Kidney epithelial cell (primary cell): ENCODE data around the gene BHLHA15. TPM values are rescaled to one million over a fixed set of nuclear protein-coding genes. Genes with fewer than 3 reads are reported as not detected.

Experiments
- DNase-seq: peaks from one replicate; pipeline ENCODE4 v3.0.0-alpha.2; 2010; ENCODE audit warnings: low read depth
- H3K27me3 ChIP-seq: 2 replicates; pipeline ENCODE4 v1.6.0; 2011; ENCODE audit warnings: low read length; ENCODE audit not compliant: control insufficient read depth, insufficient read depth
- H3K36me3 ChIP-seq: 2 replicates; pipeline ENCODE4 v1.5.1; 2011; ENCODE audit warnings: low read length; ENCODE audit not compliant: control insufficient read depth, insufficient read depth
- H3K4me3 ChIP-seq: 2 replicates; pipeline ENCODE4 v1.5.1; 2011; ENCODE audit warnings: low read depth, mild to moderate bottlenecking, control low read depth, low read length
- CTCF ChIP-seq: IDR thresholded peaks from 2 replicates; pipeline ENCODE4 v1.5.1; 2011; ENCODE audit warnings: mild to moderate bottlenecking, moderate library complexity, low read length, control low read depth, inconsistent platforms; ENCODE audit not compliant: insufficient read depth, poor library complexity, severe bottlenecking
- total RNA-seq: library from RNA; depleted of rRNA; stranded (reverse); fragments of >200 nt; gene quantifications from 2 replicates; pipeline ENCODE4 v1.2.3, GENCODE V29; 2015

The BHLHA15 gene
- total RNA-seq, 1 donor from 2014 or later = 8.1 TPM

- no peaks in the 10 kb centered on the region for H3K36me3 ChIP-seq
- no peak for DNase-seq
Measured at GRCh38 chr7:98191668-98192431, 19.4 kb upstream of the BHLHA15 start.

DNA sequence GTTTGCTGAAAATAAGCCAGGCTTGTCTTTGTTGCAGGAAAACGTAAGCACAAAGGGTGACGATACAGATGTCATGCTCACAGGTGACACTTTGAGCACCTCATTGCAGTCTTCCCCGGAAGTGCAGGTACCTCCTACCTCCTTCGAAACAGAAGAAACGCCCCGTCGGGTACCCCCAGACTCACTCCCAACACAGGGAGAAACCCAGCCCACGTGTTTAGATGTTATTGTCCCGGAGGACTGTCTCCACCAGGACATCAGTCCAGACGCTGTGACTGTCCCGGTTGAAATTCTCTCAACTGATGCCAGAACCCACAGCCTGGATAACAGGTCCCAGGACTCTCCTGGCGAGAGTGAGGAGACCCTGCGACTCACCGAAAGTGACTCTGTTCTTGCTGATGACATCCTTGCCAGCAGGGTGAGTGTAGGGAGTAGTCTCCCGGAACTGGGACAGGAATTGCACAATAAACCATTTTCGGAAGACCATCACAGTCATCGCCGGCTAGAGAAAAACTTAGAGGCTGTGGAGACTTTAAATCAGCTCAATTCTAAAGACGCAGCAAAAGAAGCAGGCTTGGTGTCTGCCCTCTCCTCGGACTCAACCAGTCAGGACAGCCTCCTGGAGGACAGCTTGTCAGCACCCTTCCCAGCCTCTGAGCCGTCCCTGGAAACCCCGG lies 18.3 kb upstream of the BHLHA15 start:
- Histone ChIP-seq H3K27me3 (no peaks in the 10 kb centered on the region), H3K36me3 (no peaks in the 10 kb centered on the region), H3K4me3 (no peak overlapping the region)
- no peak for TF ChIP-seq CTCF
- DNase-seq = no peak

More at GRCh38 chr7:98191668-98192431, 19.4 kb upstream of the BHLHA15 start:
- Histone ChIP-seq H3K27me3 (no peaks in the 10 kb centered on the region), H3K4me3 (no peak overlapping the region)
- TF ChIP-seq CTCF = no peak

DNA sequence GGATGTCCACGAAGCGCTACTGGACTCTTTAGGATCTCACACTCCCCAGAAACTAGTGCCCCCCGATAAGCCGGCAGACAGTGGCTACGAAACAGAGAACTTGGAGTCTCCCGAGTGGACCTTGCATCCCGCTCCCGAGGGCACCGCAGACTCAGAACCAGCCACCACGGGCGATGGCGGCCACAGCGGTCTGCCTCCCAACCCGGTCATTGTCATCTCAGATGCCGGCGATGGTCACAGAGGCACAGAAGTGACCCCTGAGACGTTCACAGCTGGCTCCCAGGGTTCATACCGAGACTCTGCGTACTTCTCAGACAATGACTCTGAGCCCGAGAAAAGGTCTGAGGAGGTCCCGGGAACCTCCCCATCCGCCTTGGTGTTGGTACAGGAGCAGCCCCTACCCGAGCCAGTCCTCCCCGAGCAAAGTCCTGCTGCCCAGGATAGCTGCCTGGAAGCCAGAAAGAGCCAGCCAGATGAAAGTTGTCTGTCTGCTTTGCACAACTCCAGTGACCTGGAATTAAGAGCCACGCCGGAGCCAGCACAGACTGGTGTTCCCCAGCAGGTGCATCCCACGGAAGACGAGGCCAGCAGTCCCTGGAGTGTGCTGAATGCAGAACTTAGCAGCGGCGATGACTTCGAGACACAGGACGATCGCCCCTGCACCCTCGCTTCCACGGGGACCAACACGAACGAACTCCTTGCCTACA lies 17.6 kb upstream of the BHLHA15 start:
- H3K27me3 ChIP-seq = no peaks in the 10 kb centered on the region
- no peaks in the 10 kb centered on the region for H3K36me3 ChIP-seq
- no peak overlapping the region for H3K4me3 ChIP-seq
- no peak for TF ChIP-seq CTCF
- no peak for DNase-seq

- Histone ChIP-seq H3K36me3 (no peaks in the 10 kb centered on the region), H3K27me3 (no peaks in the 10 kb centered on the region), H3K4me3 (no peak overlapping the region)
- no peak for DNase-seq
- no peak for TF ChIP-seq CTCF
Measured at GRCh38 chr7:98194186-98194585, 17.1 kb upstream of the BHLHA15 start.

GRCh38 chr7:98194672-98195457 lies 16.4 kb upstream of the BHLHA15 start:
- no peak for TF ChIP-seq CTCF
- no peak for DNase-seq
- no peaks in the 10 kb centered on the region for H3K27me3 ChIP-seq
- no peak overlapping the region for H3K4me3 ChIP-seq
- no peaks in the 10 kb centered on the region for H3K36me3 ChIP-seq
